Liver (tissue), 9 donors: ENCODE results near the gene FAM219A. TPM values are rescaled to one million over a fixed set of nuclear protein-coding genes. Genes with fewer than 3 reads are reported as not detected.

ENCODE experiments used
- DNase-seq: peaks from one replicate; pipeline ENCODE4 v3.0.0-alpha.2; 2017; ENCODE audit warnings: low spot score
- H3K27ac ChIP-seq, 2 donors: one replicate each; pipeline ENCODE4 v1.7.0; 2013; ENCODE audit warnings: inconsistent platforms in 2 of 2, low read length in 2 of 2, control low read depth in 1 of 2, low read depth in 1 of 2, mild to moderate bottlenecking in 1 of 2
- H3K27me3 ChIP-seq, 4 donors: one replicate each; pipeline versions ENCODE4 v1.6.1 to v1.7.0; 2013; ENCODE audit warnings: low read length in 3 of 4, inconsistent platforms in 1 of 4, mild to moderate bottlenecking in 1 of 4, moderate library complexity in 1 of 4; ENCODE audit not compliant: control insufficient read depth in 4 of 4, insufficient read depth in 4 of 4
- H3K36me3 ChIP-seq, 4 donors: one replicate each; pipeline versions ENCODE4 v1.6.1 to v1.7.0; 2013; ENCODE audit warnings: low read length in 3 of 4, mild to moderate bottlenecking in 3 of 4, low read depth in 1 of 4, moderate library complexity in 1 of 4; ENCODE audit not compliant: control insufficient read depth in 4 of 4, insufficient read depth in 3 of 4
- H3K4me1 ChIP-seq, 4 donors: one replicate each; pipeline versions ENCODE4 v1.6.1 to v1.7.0; 2013; ENCODE audit warnings: low read length in 3 of 4, mild to moderate bottlenecking in 3 of 4, moderate library complexity in 1 of 4; ENCODE audit not compliant: control insufficient read depth in 4 of 4, insufficient read depth in 4 of 4
- H3K4me3 ChIP-seq, 3 donors: one replicate each; pipeline versions ENCODE4 v1.6.1 to v1.7.0; 2013; ENCODE audit warnings: low read length in 3 of 3, control low read depth in 1 of 3, low read depth in 1 of 3, mild to moderate bottlenecking in 1 of 3
- H3K9ac ChIP-seq, 2 donors: one replicate each; pipeline ENCODE4 v1.7.0; 2013; ENCODE audit warnings: low read length in 2 of 2, mild to moderate bottlenecking in 2 of 2, moderate library complexity in 2 of 2, control low read depth in 1 of 2, low read depth in 1 of 2
- H3K9me3 ChIP-seq, 4 donors: one replicate each; pipeline versions ENCODE4 v1.6.1 to v1.7.0; 2013; ENCODE audit warnings: low read length in 3 of 4; ENCODE audit not compliant: control insufficient read depth in 4 of 4
- ATF3 ChIP-seq: IDR thresholded peaks from 2 replicates; pipeline ENCODE4 v1.6.1; 2016; ENCODE audit warnings: antibody characterized with exemption
- CTCF ChIP-seq: fragments of 150-350 bp; IDR thresholded peaks from 2 replicates; pipeline ENCODE4 v1.5.1; 2017; ENCODE audit warnings: improper control_type of control experiment, low read depth, low read length; ENCODE audit not compliant: missing input control
- EGR1 ChIP-seq, 2 donors: IDR thresholded peaks; 2 replicates each; pipeline ENCODE4 v1.6.1; 2016 to 2018; ENCODE audit warnings: antibody characterized with exemption in 2 of 2, low read depth in 2 of 2
- FOXA1 ChIP-seq: IDR thresholded peaks from 2 replicates; pipeline ENCODE4 v1.6.1; 2016; ENCODE audit warnings: antibody characterized with exemption
- FOXA2 ChIP-seq: IDR thresholded peaks from 2 replicates; pipeline ENCODE4 v1.6.1; 2016; ENCODE audit warnings: antibody characterized with exemption
- GABPA ChIP-seq, 2 donors: IDR thresholded peaks in 1 of 2; conservative IDR thresholded peaks in 1 of 2; 2 replicates each; pipeline ENCODE4 v1.6.1; 2016; ENCODE audit warnings: antibody characterized with exemption in 2 of 2, mild to moderate bottlenecking in 1 of 2, moderate library complexity in 1 of 2
- HNF4A ChIP-seq, 2 donors: conservative IDR thresholded peaks; 2 replicates each; pipeline ENCODE4 v1.6.1; 2016; ENCODE audit warnings: antibody characterized with exemption in 2 of 2, mild to moderate bottlenecking in 2 of 2
- HNF4G ChIP-seq: IDR thresholded peaks from 2 replicates; pipeline ENCODE4 v1.6.1; 2016; ENCODE audit warnings: antibody characterized with exemption
- JUND ChIP-seq, 2 donors: IDR thresholded peaks; 2 replicates each; pipeline ENCODE4 v1.6.1; 2016; ENCODE audit warnings: antibody characterized with exemption in 2 of 2
- RAD21 ChIP-seq, 2 donors: IDR thresholded peaks; 2 replicates each; pipeline ENCODE4 v1.6.1; 2016; ENCODE audit warnings: antibody characterized with exemption in 2 of 2, mild to moderate bottlenecking in 2 of 2
- REST ChIP-seq: IDR thresholded peaks from 2 replicates; pipeline ENCODE4 v1.6.1; 2016; ENCODE audit warnings: antibody characterized with exemption, mild to moderate bottlenecking
- RXRA ChIP-seq, 2 donors: IDR thresholded peaks; 2 replicates each; pipeline ENCODE4 v1.6.1; 2017 to 2018; ENCODE audit warnings: antibody characterized with exemption in 2 of 2, mild to moderate bottlenecking in 1 of 2
- TAF1 ChIP-seq: conservative IDR thresholded peaks from 2 replicates; pipeline ENCODE4 v1.6.1; 2016; ENCODE audit warnings: antibody characterized with exemption, mild to moderate bottlenecking
- YY1 ChIP-seq: IDR thresholded peaks from 2 replicates; pipeline ENCODE4 v1.6.1; 2016; ENCODE audit warnings: antibody characterized with exemption, mild to moderate bottlenecking
- ZBTB33 ChIP-seq: IDR thresholded peaks from 2 replicates; pipeline ENCODE4 v1.6.1; 2016; ENCODE audit warnings: antibody characterized with exemption
- WGBS: extraction: QIAGEN DNeasy Blood & Tissue Kit; methylation state at CpG from one replicate; pipeline ENCODE4 v1.1.7; 2013; 5-methylcytosine and 5-hydroxymethylcytosine counted together
- polyA plus RNA-seq, 2 donors: library from polyadenylated mRNA; stranded (reverse) in 1 of 2; unstranded in 1 of 2; fragments of 200-250 nt in 1 of 2; fragments of >200 nt in 1 of 2; fragmentation: Nextera tagmentation in 1 of 2; extraction: Ambion mirVana in 1 of 2; gene quantifications; one replicate each; pipeline versions ENCODE4 v1.2.1 to v1.2.3, GENCODE V29; 2013 to 2015
- total RNA-seq, 2 donors: library from RNA; depleted of rRNA; stranded (reverse); fragments of >200 nt; gene quantifications; one replicate each; pipeline ENCODE4 v1.2.3, GENCODE V29; 2014
- donor health status: healthy.
- donor health status: healthy.
- donor health status: healthy.
- donor health status: healthy.
- donor health status: healthy.

Gene FAM219A
- total and polyA plus RNA-seq, 4 donors, result 1.6 to 3.6 (median 2.4) TPM

- TF ChIP-seq CTCF (no peak), GABPA (IDR thresholded peaks at IDR 0.05 in 1 of 2, conservative IDR thresholded peaks at IDR 0.05 in 1 of 2) (no peak), FOXA2 (no peak), YY1 (no peak), HNF4A (conservative IDR thresholded peaks at IDR 0.05) (no peak), RXRA (IDR thresholded peaks at IDR 0.05) (no peak), REST (no peak)
- DNase-seq, result no peak
- H3K4me1 ChIP-seq, result peaks cover 0 to 10% (median 6%) of the 10 kb centered on the region in 4 donors
- H3K27me3 ChIP-seq, result no peaks in the 10 kb centered on the region
- no peak overlapping the region for H3K27ac ChIP-seq
- H3K9me3 ChIP-seq, result no peaks in the 10 kb centered on the region
- 88% methylated on average over 5 of the region's 5 CpGs for WGBS
- H3K4me3 ChIP-seq, result no peak overlapping the region
- H3K9ac ChIP-seq, result no peak overlapping the region
- H3K36me3 ChIP-seq, result no peaks in the 10 kb centered on the region
These were observed 49.2 kb upstream of the FAM219A start for GRCh38 chr9:34507556-34507955.

GRCh38 chr9:34506623-34507022, 48.3 kb upstream of the FAM219A start:
- DNase-seq, result no peak
- Histone ChIP-seq H3K4me3 (no peak overlapping the region), H3K27me3 (no peaks in the 10 kb centered on the region), H3K9me3 (no peaks in the 10 kb centered on the region), H3K9ac (no peak overlapping the region), H3K27ac (no peak overlapping the region), H3K36me3 (no peaks in the 10 kb centered on the region), H3K4me1 (peaks cover 0 to 9% (median 4%) of the 10 kb centered on the region in 4 donors)
- WGBS, result 96% methylated on average over 7 of the region's 7 CpGs
- TF ChIP-seq FOXA1, result no peak
- TF ChIP-seq ATF3, result no peak
- TF ChIP-seq RAD21 (IDR thresholded peaks at IDR 0.05), result no peak
- TF ChIP-seq TAF1, result no peak
- TF ChIP-seq GABPA (IDR thresholded peaks at IDR 0.05 in 1 of 2, conservative IDR thresholded peaks at IDR 0.05 in 1 of 2), result no peak
- TF ChIP-seq JUND (IDR thresholded peaks at IDR 0.05), result no peak
- TF ChIP-seq ZBTB33, result no peak
- TF ChIP-seq FOXA2, result no peak
- TF ChIP-seq HNF4G, result no peak
- TF ChIP-seq EGR1 (IDR thresholded peaks at IDR 0.05; ENCODE audit: low read depth in 2 of 2), result no peak
- no peak for TF ChIP-seq YY1
